Iris pigment epithelial cell (primary cell): Measurements from ENCODE around the gene DMRT1.

Experiments used
- DNase-seq: peaks from one replicate; pipeline ENCODE4 v3.0.0-alpha.2; 2011; ENCODE audit warnings: low read depth

The DMRT1 gene

DNA sequence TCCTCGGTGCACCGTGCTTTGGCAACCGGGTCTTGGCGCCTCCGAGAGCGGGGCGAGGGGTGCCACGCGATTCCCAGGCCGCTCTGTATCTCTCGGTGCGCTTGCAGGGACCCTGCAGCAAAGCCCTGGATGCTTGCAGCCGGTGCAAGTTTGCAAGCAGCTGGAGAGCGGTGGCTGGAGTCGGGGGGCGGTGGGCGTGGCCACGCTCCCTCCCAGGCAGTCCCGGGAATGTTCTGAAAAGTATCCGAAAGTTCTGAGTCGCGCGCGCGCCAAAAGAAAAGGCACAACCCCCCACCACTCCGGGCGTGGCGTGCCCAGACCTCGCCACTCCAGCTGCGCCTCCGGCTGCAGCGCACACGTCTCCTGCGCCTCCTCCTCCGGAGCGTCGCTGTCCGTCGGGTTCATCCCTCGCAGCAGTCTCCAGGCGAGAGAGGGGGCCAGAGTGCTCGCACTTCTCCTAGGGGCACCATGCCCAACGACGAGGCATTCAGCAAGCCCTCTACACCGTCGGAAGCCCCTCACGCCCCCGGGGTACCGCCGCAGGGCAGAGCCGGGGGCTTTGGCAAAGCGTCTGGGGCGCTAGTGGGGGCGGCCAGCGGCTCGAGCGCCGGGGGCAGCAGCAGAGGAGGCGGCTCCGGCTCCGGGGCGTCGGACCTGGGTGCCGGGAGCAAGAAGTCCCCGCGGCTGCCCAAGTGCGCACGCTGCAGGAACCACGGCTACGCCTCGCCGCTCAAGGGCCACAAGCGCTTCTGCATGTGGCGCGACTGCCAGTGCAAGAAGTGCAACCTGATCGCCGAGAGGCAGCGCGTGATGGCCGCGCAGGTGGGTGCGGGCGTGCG lies at the start of gene DMRT1:
DMRT1 (plus strand) TSS at position 327 of the 839 bp plus-strand sequence; CDS start at position 469, 142 bp downstream.
- DNase-seq: no peak

DNA sequence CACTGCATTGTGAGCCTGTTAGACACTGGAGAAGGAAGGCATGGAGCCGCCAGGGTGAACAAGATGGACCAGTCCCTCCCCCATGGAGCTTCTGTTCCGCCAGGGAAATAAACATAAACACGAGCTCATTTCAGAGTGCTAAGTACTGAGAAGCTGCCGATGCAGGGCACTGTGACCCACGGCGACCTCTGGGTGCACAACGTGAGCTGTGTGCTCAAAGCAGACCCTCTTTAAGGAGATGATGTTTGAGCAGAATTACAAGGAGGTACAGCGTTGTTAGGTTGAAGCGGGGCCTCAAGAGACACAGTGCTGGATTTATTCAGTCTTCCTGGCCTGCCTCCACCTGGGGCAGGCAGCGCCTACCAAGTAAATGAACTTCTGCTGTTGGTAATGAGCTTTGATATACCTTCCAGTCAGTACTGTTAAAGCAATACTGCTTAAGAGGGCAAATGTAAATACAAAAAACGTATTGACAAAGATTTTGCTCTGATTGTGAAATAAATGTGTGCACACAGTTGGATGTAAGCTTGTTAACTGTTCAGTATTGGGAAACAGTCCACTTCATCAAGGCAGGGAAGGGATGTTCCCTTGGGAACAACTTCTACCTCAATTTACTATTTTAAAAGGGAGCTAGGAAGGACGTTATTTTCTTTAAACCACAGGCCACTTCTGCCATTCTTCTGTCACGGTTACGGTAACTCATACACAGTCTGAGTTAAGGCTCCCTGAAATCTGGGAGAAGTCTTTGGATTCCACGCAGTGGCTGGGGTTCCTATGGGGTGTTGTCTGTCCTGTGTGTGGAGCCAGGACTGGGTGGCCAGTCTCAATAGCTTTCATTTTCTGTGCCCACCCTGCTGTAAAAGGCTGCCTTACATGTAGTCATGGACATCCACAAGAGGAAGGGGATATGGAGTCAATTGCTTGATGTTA lies 48.9 kb upstream of the DMRT1 start:
- peak; percentile 31 for DNase-seq

DNA sequence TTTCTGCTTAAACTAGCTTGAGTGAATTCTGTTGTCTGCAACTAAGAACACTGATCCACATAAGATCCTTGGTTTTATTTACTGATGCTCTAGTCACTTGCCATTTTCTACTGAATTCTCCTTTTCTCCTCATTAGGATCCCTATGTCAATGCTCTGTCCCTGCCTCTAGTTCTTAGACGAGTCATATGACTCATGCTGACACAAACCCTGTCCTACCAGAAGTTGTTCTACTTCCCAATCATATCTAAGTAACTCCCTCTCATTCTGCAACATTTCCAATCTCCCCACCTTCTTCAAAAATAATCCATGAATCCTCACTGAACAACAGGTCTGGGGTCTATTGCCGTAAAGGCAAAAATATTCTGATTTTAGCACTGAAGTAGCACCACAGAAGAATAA lies 47.1 kb upstream of the DMRT1 start:
- no peak for DNase-seq

DNA sequence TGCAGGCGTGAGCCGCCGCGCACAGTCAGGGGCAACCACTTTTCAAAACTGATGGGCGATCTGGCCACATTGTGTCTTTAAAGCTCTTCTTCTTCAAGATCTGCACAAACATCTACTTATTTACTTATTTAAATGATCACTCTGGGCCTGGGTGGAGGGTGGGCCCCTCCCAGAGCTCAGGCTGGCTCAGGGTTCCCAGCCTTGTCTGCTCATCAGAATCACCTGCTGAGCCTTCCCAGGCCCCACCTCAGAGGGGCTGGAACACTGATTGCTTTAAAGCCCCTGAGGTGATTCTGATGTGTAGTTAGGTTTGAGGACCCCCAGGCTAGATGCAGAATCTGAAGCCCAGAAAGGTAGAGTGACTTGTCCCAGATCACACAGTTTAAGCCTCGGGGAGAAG lies 45.6 kb upstream of the DMRT1 start:
- DNase-seq: no peak

DNA sequence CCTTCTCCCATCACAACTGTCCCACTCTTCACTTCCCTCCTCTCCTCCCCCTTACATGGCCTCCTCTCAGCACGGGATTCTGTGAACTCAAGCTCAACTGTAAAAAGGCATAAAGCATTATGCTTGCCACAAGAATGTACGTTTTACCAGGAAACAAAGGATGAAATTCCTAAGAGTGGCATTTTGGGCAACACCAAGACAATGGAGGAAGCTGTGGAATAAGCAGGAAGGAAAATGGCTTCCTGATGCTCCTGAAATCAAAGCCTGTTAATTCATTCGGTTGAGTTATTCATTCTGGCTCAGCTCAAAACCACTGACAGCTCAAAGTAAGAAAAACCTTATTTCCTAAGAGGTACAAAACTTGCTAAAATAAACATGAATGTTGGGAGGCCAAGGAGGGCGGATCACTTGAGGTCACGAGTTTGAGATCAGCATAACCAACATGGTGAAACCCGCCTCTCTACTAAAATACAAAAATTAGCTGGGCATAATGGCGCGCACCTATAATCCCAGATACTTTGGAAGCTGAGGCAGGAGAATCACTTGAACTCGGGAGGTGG lies 40.8 kb upstream of the DMRT1 start:
- DNase-seq: no peak

DNA sequence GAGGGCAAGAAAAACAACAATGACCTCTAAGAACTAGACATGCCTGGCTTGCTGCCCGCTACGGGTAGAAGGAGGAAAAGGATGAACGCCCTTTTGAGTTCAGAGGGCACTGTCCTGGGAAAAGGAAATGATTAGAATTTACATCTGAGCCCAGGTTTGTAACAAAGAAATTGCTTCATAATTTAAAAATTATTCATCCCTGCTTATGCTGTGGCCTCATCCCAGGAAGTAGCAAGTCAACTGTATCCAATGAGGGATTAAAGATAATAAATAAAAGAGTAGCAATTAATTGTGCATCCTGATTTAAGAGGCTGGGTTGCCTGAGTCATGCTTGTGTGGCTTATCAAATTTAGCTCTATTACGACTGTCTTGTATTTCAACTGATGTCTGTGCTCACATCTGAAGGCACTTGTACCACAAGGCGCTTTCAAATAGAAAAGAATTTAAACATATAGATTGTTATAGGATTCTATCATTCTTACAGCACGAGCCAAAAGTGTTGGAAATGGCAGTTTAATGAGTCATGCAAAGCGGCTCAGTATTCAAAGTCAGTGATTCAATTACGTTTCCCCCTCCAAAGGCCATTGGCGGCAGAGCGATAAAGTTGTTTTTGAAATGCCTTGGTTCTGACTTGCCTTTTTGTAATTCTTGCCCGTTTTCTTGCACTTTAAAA lies 40.0 kb upstream of the DMRT1 start:
- peak; percentile 87 for DNase-seq

DNA sequence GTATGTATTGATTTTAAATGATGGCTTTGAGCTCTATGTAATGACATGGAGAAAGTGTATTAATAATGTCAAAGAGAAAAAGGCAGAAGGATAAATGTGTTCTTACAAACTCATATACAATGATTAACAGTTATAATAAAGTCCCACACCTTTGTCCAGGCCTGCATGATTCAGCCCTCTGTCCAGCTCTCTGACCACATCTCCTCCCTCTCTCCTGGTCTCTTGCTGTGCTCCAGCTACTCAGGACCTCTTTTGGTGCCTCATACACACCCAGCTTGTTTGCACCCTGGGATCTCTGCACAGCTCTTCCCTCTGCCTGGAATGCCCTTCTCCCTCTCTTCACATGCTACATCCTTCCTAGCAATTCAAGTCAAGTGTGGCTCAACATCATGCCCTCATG lies 37.5 kb upstream of the DMRT1 start:
- DNase-seq: peak; percentile 11

DNA sequence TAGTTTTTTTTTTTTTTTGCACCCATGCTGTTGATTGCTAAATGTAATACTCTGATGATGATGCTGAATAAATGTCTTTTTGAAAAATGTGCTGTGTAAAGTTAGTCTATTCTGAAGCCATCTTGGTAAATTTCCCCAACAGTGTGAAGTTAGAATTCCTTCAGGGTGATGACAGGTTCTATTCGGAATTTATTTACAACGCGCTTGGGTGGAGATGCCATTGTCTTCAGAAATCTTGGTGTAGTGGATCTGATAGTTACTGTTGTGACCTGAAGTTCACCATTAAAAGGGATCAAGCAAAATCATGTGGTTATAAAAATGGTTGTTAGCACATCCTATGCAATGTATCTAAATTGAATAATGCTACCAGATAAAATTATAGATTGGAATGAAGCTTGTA lies 36.3 kb upstream of the DMRT1 start:
- no peak for DNase-seq

DNA sequence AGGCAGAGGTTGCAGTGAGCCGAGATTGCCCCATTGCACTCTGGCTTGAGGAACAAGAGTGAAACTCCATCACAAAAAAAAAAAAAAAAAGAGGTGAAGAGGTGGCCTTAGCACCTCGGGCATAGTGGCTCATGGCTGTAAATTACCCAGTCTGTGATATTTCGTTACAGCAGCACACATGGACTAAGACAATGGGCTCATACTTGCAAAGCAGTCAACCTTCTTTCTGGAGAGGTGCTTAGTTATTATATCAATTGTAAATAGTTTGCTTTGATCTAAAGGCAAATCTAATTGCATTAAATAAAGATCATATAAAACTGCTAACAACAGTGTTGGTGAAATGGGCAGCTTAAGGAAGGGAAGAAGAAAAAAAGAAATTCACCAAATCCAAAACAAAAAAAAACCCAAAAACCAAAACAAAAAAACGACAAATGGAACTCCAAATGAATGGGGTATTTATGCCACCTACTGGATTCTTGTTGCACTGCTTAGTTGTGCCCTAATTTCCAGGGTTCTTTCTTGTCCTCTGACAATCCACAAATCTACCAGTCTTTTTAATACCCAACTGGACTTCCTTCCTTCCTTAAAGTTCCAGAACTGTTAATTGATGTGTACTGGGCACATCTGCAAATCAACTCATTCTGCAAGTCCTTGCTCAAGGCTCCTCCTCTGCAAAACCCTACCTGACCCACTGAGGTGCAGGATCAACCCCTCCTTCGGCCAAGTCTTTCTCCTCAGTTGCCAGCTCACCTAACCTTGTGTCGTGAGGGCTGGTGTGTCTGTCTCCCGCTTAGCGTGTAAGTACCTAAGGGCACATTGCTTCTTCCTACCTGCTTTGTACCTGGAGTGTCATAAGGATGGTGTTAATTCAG lies 35.0 kb upstream of the DMRT1 start:
- peak; percentile 40 for DNase-seq

DNA sequence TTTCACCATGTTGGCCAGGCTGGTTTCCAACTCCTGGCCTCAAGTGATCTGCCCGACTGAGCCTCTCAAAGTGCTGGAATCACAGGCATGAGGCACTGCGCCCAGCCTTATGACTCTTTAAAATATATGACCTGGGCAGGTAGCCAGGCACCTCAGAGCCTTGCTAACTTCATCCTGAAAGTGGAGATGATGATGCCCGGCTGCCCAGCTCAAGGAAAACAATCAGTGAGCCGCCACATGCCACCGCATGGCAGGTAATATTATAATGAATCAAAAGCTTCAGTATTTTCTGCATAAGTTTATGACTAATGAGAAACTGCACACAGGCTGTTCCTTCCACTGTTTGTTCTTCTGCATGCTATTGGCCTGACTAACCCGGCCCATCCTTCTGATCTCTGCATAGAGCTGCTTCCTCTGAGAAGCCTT lies 30.4 kb upstream of the DMRT1 start:
- peak; percentile 49 for DNase-seq

DNA sequence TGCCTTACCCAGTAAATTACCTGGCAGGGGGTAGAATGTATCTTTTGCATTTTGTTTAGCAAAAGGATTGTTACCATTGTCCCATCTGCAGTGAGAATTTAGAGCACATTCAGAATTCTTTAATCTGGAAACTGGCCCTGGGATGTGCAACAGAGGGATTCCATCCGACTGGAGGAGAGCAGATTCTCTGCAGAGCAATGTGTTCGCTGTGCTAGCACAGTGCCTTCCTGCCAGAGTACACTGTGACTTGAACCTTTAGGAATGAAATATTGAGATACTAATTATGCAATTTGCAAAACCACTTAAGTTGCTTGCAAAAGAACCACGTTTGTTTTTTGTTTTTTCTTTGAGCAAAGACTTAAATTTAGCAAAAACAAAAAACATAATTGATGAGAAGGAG lies 22.5 kb upstream of the DMRT1 start:
- no peak for DNase-seq

DNA sequence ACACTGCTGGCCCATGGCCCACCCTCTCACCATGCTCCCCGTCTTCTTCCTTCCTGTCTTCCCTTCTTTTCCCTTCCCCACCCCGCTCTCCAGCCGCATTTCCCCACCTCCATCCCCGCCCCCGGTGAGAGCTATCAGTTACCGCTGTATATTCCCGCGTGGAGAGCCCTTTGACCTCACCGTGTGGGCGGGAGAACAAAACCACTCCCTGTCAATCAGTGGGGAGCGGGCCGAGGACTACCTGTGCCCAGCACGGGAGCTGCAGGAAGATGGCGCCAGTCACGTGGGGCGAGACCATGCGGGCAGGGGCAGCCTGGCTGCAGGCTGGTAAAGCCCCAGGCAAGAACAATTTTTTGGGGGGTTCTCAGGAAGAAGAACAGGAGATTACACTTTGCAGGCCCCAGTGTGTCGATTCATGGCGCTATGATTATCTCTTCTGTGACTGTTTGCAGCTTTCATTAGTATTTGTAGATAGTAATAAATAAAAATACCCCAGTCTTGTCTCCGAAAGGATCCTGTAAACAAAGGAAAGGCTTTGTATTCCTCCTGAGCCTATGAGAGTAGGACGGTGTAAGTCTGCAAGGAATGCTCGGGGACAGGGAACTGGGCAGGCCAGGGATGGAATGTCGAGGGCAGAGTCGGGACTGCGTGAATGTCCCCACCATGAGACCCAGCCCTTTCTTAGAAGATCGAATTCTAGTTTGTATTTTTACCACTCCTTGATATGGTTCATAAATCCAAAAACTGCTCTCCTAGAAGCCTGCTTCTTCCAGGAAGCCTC lies 14.8 kb upstream of the DMRT1 start:
- DNase-seq: no peak

DNA sequence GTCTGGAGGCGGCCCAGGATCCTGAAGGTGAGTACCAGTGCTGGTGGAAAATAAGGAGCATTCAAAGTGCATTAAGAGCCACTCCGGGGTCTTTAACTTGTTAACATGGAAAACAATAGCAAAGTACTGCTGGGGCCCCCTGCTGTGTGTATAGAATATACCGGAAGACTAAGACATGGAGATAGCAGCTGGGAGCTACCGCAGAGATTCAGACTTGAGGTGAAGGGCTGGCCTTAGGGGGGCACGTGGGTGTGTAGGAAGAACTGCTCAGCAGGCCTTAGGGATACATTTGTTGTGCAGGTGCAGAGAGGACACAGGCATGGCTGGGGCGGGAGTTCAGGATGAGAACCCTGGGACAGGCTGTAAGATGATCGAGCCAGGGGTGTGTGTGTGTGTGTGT lies 1.2 kb upstream of the DMRT1 start:
- DNase-seq: no peak

DNA sequence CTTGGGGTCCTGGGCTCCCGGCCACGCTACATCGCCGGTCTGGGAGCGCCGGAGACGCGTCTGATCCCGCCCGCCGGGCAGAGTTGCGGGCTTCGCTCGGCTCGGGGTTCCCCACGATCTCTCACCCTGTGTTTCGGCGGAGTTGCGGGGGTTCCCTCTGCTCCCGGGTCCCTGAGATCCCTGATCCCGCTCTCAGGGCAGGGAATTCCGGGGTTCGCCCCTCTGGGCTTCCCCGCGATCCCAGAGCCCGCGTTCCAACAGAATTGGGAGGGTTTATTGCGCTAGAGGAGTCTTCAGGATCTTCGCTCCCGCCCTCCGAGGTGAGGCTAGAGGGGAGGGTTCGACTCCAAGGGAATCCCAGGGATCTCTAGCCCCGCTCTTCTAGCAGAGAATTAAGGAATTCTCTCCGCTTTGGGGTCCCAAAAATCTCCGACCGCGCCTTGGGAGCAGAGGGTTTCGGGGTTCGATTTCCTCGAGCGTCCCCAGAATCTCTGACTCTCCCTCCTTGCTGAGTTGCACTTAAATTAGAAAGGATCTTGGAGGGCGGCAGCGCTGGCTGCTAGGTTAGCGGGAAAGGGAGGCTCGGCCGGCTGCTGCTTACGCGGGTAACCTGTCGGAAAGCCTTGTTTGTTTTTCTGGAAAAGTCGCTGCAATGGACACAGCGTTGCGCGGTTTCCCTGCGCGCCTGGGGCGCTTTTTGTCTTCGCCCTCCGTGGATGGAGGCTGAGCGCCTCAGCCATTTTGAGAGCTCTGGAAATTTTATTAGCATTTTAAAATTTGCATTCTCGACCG lies 1.3 kb downstream of the DMRT1 start:
- DNase-seq: no peak

DNA sequence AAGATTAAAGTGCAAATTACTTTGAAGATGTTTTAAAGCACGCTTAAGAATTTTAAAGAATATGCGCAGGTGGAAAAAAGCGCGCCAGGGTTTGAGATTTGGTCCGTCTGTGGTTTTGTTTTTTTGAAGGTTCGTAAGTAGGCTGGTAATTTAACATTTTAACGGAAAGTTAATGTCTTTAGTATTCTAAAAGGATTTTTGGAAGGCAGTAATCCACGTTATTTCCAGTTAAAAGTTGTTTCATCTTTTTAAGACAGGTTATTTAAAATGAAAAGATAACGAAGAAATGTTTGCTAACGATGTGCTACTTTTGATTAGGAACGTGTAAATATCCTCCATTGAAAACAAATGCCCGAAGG lies 1.9 kb downstream of the DMRT1 start:
- no peak for DNase-seq

DNA sequence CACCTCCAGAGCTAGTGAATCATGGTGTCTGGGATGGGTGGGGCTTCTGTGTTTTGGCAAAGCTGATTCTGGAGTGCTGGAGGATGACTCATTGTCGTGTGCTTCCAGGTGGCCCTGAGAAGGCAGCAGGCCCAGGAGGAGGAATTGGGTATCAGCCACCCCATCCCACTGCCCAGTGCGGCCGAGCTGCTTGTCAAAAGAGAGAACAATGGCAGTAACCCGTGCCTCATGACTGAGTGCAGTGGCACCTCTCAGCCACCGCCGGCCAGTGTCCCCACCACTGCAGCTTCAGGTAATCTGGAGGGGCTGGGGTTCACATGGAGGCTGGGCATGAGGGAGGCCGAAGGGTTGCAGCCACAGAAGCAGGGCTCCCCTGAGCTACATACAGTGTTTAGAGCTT lies 5.4 kb downstream of the DMRT1 start:
- DNase-seq: no peak

DNA sequence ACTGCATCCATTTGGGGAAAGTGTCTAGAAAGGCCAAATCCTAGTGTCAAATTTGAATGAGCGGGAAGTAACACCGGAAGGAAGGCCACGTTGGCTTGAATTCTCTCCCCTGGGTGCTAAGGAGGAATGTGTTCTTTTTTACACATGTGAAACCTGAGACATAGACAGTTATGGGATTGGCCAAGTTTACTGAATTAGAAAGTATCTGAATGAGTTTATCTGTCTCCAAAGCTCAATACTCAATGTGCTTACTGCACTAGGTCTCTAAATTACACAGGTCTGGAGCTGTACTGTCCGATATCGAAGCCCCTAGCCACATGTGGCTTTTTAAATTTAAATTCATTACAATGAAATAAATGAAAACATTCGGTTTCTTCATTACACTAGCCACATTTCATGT lies 6.0 kb downstream of the DMRT1 start:
- DNase-seq: no peak

DNA sequence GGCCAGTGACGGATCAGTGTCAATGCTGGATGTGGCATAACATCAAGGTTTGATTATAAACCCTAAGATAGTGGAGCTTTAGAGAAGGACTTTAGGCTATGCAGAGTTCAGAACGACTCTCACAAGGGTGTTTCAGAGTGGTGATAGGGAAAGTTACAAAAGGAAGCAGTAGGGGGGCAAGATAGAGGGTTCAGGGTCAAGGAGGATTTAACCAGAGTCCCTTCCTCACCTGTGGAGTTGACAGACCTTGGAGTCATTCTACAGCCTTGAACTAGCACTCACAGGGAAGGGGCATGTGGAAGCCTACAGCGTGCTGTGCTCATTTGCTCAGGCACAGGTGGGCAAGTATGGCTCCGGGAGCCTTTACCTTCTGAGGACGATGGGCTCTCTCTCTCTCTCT lies 7.9 kb downstream of the DMRT1 start:
- DNase-seq: no peak

DNA sequence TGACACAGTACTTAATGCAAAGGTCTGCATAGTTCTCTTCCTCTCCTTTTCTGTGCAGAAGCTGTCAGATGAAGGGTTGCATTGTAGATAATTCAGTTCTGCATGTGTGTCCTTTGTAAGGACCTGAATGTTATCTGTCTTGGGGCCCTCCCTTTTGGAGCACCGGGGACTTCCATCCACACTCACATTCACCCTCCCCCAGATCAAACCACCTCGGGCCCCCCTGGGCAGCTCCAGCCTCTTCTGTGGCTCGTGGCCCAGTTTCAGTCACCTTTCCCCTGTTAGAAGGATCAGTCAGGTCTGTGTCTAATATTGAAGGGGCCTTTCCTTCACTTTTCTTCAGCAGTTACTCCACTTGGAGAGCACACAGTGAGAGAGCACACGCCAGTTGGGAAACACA lies 11.0 kb downstream of the DMRT1 start:
- no peak for DNase-seq

DNA sequence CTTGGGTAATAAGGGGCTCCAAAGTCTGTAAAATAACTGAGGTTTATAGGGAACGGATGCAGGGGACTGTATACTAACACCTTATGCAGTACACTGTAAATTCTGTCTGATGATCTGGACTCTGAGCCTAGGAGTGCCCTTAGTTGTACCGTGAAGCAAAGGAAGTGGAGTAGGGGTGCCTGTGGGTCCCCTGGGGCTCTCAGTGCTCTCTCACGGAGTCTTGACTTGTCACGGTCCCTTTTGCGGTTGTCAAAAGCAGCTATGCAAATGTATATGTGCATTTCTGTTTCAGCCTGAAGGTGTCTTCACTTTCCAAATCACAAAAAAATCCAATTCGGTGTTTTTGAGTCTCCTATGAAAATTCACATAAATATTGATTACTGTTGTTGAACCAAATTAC lies 17.8 kb downstream of the DMRT1 start:
- DNase-seq: no peak
